GM21786 (cell line): Measurements from ENCODE around the gene PACS2.
A peak's percentile ranks its signal among the peaks of the same experiment; 100 is the strongest.
"Not testable (repeated sequence)": the region's sequence is repeated elsewhere in the genome, so short reads cannot be mapped to it uniquely, and the experiment has no call there.

ENCODE experiments used
- ATAC-seq: cut with Tn5 transposase; IDR thresholded peaks from one replicate; pipeline ENCODE4 v1.9.1; 2021; ENCODE audit not compliant: unreplicated experiment

The PACS2 gene

GRCh38 chr14:105287249-105288102, 27.1 kb upstream of the PACS2 start:
- no peak for ATAC-seq

- ATAC-seq: not testable (repeated sequence)
Measured at GRCh38 chr14:105288936-105289335, 25.6 kb upstream of the PACS2 start.

DNA sequence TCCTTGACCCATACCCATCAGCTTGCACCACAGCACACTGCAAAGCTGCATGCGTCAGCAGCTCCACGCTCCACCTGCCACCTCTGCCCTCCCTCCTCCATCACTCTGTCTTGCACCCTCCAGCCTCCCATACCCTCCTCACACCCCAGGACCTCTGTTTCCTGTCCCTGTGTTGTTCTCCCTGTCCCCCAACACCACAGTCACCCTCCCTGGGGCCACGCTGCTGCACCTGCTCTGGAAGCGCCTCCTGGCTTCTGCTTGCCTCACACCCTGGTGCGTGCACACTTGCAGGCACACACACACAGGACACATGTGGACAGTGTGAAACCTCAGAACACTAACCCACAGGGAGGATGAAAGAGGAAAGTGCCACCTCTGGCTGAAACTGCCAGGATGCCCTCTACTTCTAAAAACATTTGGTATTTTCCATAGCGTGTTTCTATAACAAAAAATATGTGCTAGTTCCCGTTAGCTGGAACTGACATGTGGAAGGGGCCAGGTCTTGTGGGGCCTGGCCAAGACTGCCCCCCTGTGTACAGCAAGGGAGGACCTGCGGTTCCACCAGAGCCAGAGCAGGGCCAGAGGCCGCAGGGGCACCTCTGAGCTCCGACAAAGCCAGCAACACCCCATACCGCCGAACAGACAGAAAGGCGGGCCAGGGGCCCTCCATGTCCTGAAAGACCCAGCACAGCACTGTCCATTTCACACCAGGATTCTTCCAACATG, 23.8 kb upstream of the PACS2 start:
- ATAC-seq: no peak

GRCh38 chr14:105292826-105293711, 21.5 kb upstream of the PACS2 start:
- ATAC-seq: peak; percentile 12

- peak; percentile 70 for ATAC-seq
Measured at GRCh38 chr14:105294142-105294597, 20.4 kb upstream of the PACS2 start.

GRCh38 chr14:105297311-105297710, 17.2 kb upstream of the PACS2 start:
- ATAC-seq: not testable (repeated sequence)

GRCh38 chr14:105299654-105300541, 14.7 kb upstream of the PACS2 start:
- peak; percentile 15 for ATAC-seq

- ATAC-seq: peak; percentile 91
Measured at GRCh38 chr14:105300542-105301102, 13.9 kb upstream of the PACS2 start, which contains the start of gene BRF1. TSS of gene BRF1 (minus strand) at chr14:105301001. CDS start at chr14:105300629, 372 bp downstream.

DNA sequence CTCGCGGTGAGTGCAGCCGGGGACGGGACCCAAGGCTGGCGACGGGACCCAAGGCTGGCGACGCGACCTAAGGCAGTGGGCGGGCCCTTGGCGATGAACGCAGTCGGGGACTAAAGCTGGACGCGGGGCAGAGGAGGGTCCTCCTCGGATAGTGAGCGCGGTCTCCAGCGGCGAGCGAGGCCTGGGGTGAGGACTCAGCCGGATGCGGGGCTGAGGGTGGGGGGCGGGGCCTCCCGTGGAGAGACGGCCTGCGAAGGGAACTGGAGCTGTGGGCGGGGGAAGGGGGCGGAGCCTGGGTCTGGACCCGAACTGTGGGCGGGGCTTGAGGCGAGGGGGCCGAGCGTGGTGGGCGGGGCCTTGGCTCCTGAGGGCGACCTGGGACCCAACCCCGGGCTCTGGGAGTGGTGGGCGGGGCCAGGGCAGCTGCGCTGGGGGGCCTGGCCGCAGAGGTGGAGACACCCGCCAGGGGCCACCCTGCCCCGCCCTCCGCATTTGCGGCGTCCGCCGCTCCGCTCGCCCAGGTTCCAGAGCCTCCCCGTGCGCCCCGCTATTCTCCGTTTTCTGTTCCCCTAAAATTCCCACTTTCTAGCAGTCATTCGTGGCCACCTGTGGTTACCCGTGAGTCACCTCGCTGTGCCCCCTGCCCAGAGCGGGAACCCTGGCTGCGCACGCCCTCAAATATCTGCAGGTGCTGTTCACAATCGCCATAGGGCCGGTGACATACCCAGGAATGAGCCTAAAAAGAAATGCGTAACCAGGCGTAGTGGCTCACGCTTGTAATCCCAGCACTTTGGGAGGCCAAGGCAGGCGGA, 13.2 kb upstream of the PACS2 start:
- peak; percentile 51 for ATAC-seq

DNA sequence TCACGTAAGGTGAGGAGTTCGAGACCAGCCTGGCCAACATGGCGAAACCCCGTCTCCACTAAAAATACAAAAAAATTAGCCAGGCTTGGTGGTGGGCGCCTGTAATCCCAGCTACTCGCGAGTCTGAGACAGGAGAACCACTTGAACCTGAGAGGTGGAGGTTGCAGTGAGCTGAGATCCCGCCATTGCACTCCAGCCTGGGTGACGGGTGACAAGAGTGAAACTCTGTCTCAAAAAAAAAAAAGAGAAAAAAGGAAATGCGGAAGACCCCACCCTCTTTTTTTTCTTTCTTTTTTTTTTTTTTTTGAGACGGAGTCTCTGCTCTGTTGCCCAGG, 12.7 kb upstream of the PACS2 start:
- ATAC-seq: not testable (repeated sequence)

- no peak for ATAC-seq
Measured at GRCh38 chr14:105303949-105304348, 10.6 kb upstream of the PACS2 start.

GRCh38 chr14:105304565-105304964, 10.0 kb upstream of the PACS2 start:
- no peak for ATAC-seq

DNA sequence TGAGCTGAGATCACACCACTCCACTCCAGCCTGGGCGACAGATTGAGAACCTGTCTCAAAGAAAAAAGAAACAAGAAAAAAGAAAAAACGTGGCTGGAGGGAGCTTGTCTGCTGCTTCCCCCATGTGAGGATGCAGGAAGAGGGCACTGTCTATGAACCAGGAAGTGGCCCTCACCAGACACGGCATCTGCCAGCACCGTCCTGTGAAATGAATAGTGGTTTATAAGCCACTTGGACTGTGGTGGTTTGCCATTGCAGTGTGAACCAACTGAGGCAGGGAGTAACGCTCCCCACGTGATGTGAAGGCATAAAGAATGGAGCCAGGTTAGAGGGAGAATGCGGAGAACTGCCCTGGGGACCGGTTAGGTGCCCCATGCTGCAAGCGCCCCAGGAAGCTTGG, 9.2 kb upstream of the PACS2 start:
- no peak for ATAC-seq

DNA sequence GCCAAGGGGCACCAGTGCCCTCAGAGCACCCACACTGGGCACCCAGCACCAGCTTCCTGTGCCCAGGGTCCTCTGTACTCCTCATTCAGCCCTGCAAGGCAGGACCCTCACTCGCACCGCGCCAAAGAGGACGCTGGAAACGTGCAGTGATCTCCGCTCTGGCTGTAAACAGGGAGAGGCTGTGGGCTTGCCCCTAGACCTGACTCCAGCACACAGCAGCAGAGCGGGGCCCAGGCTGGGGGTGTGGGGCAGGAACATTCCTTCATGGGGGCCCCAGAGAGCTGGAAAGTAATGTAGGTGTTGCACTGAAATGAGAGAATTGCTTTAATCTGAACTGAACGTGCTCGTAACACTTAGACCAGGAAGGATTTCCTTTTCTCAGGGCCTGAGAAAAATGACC, 8.8 kb upstream of the PACS2 start:
- ATAC-seq: no peak

DNA sequence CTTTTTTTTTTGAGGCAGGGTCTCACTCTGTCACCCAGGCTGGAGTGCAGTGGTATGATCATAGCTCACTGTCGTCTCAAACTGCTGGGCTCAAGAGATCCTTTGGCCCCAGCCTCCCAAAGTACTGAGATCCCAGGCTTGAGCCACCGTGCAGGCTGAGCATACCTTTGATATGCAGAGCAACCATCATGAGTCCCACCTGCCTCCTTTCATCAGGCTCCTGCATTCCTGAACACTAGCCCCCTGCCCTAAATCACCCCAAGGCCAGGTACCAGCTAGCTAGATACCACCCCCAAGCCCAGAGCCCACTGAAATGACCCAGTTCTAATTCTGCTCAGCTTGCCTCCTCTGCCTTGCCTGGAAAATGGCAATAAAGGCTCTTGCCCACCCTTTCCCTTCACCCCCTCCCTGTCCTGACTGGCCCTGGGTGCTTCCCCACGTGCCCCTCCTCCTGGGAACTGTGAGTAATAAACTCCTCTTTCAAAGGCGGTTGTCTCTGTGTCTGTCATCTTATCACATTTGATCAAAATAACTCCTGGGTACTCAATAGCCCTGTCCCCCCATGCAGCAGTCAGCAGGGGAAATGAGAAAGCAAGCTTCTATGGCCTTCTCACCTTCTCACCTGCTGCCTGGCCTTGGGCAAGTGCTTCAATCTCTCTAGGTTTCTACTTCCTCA, 7.4 kb upstream of the PACS2 start:
- ATAC-seq: no peak

- no peak for ATAC-seq
Measured at GRCh38 chr14:105309371-105309770, 5.2 kb upstream of the PACS2 start.

- ATAC-seq: no peak
Measured at GRCh38 chr14:105311838-105312237, 2.7 kb upstream of the PACS2 start.

GRCh38 chr14:105312973-105313372, 1.6 kb upstream of the PACS2 start:
- ATAC-seq: no peak
